ENCODE data around the gene SPAST. TPM values are rescaled to one million over a fixed set of nuclear protein-coding genes. Genes with fewer than 3 reads are reported as not detected.

The SPAST gene
- total RNA-seq, 1 experiment from 2014 or later = 37.8 TPM

GRCh38 chr2:32124660-32125059, 61.3 kb downstream of the SPAST start:
- no peak for TF ChIP-seq TCF7L2 (IDR thresholded peaks at IDR 0.05; ENCODE audit: low read depth, low read length)
- TF ChIP-seq, protein P1, sequence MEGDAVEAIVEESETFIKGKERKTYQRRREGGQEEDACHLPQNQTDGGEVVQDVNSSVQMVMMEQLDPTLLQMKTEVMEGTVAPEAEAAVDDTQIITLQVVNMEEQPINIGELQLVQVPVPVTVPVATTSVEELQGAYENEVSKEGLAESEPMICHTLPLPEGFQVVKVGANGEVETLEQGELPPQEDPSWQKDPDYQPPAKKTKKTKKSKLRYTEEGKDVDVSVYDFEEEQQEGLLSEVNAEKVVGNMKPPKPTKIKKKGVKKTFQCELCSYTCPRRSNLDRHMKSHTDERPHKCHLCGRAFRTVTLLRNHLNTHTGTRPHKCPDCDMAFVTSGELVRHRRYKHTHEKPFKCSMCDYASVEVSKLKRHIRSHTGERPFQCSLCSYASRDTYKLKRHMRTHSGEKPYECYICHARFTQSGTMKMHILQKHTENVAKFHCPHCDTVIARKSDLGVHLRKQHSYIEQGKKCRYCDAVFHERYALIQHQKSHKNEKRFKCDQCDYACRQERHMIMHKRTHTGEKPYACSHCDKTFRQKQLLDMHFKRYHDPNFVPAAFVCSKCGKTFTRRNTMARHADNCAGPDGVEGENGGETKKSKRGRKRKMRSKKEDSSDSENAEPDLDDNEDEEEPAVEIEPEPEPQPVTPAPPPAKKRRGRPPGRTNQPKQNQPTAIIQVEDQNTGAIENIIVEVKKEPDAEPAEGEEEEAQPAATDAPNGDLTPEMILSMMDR (IDR thresholded peaks at IDR 0.05) = no peak
- TF ChIP-seq REST (IDR thresholded peaks at IDR 0.05; ENCODE audit: insufficient read depth in 1 of 2, low read depth in 2 of 2, low read length in 1 of 2) = no peak
- TF ChIP-seq SIN3A (IDR thresholded peaks at IDR 0.05; ENCODE audit: borderline replicate concordance, insufficient read depth, low read depth, low read length) = no peak
- no peak for TF ChIP-seq POLR2AphosphoS5 (IDR thresholded peaks at IDR 0.05; ENCODE audit: low read depth, low read length)
- no peak for DNase-seq (ENCODE audit: low read depth, low spot score)
- Histone ChIP-seq H3K27me3 (ENCODE audit: control insufficient read depth, insufficient read depth, low read length) (no peaks in the 10 kb centered on the region), H3K36me3 (ENCODE audit: control insufficient read depth, insufficient read depth, low read length) (no peaks in the 10 kb centered on the region), H3K27ac (ENCODE audit: low read length) (no peak overlapping the region), H3K4me3 (ENCODE audit: low read depth in 2 of 2, low read length in 2 of 2) (no peak overlapping the region), H3K4me1 (ENCODE audit: control insufficient read depth, insufficient read depth, low read length) (no peaks in the 10 kb centered on the region), H3K9me3 (ENCODE audit: control insufficient read depth, insufficient read depth, low read depth, low read length) (no peaks in the 10 kb centered on the region)
- CTCF ChIA-PET = no interaction called here
- intact Hi-C loops (cut with micrococcal nuclease; ENCODE audit: unreplicated experiment) (no loop called here), in situ Hi-C loops (cut with HindIII; ENCODE audit: low pct_unique_long_range_greater_than_20kb, low sequenced_read_pairs) (no loop called here)
- POLR2A ChIA-PET = no interaction called here
- no peak for ATAC-seq
- no TSS peak for BruUV-seq (replicated peaks)

GRCh38 chr2:32128636-32129035, 65.3 kb downstream of the SPAST start:
- ChIA-PET POLR2A (no interaction called here), CTCF (no interaction called here)
- Histone ChIP-seq H3K27me3 (ENCODE audit: control insufficient read depth, insufficient read depth, low read length) (no peaks in the 10 kb centered on the region), H3K4me1 (ENCODE audit: control insufficient read depth, insufficient read depth, low read length) (no peaks in the 10 kb centered on the region), H3K9me3 (ENCODE audit: control insufficient read depth, insufficient read depth, low read depth, low read length) (no peaks in the 10 kb centered on the region), H3K27ac (ENCODE audit: low read length) (no peak overlapping the region), H3K36me3 (ENCODE audit: control insufficient read depth, insufficient read depth, low read length) (no peaks in the 10 kb centered on the region), H3K4me3 (ENCODE audit: low read depth in 2 of 2, low read length in 2 of 2) (no peak overlapping the region)
- no TSS peak for BruUV-seq (replicated peaks)
- in situ Hi-C loops (cut with HindIII; ENCODE audit: low pct_unique_long_range_greater_than_20kb, low sequenced_read_pairs) (no loop called here), intact Hi-C loops (cut with micrococcal nuclease; ENCODE audit: unreplicated experiment) (no loop called here)
- no peak for ATAC-seq
- no peak for DNase-seq (ENCODE audit: low read depth, low spot score)
- TF ChIP-seq REST (IDR thresholded peaks at IDR 0.05; ENCODE audit: insufficient read depth in 1 of 2, low read depth in 2 of 2, low read length in 1 of 2) (no peak), SIN3A (IDR thresholded peaks at IDR 0.05; ENCODE audit: borderline replicate concordance, insufficient read depth, low read depth, low read length) (no peak), POLR2AphosphoS5 (IDR thresholded peaks at IDR 0.05; ENCODE audit: low read depth, low read length) (no peak), TCF7L2 (IDR thresholded peaks at IDR 0.05; ENCODE audit: low read depth, low read length) (no peak)
- TF ChIP-seq, protein P1 (IDR thresholded peaks at IDR 0.05) = no peak

Measured in Panc1 (cell line).